Measurements from ENCODE around the gene C1orf21.

GRCh38 chr1:184635980-184636431 lies 249.2 kb downstream of the C1orf21 start:
- TF ChIP-seq POLR2A (IDR thresholded peaks at IDR 0.05; ENCODE audit: low read depth, low read length) (no peak), TAF1 (IDR thresholded peaks at IDR 0.05; ENCODE audit: borderline replicate concordance, low read depth, low read length) (no peak)
